Caco-2 (cell line): ENCODE data around the gene PI4KA. TPM values are rescaled to one million over a fixed set of nuclear protein-coding genes. Genes with fewer than 3 reads are reported as not detected.

Experiments
- BruUV-seq: library from RNA; stranded (reverse); fragments of 400-500 nt; replicated peaks from 2 replicates; lab custom pipeline; 2021; lab: Mats Ljungman, UMichigan
- CTCF ChIA-PET: fragments of 300-600 bp; sonication (Branson Sonifier 250); formaldehyde crosslinking; loops from one replicate; lab custom pipeline; 2022; ENCODE audit warnings: antibody characterized with exemption; lab: Charles Lee
- POLR2A ChIA-PET: fragments of 300-600 bp; sonication (Branson Sonifier 250); formaldehyde crosslinking; loops from one replicate; lab custom pipeline; 2022; ENCODE audit warnings: antibody characterized with exemption; lab: Charles Lee
- DNase-seq, 2 experiments: peaks; one replicate each; pipeline versions ENCODE4 v3.0.0 to v3.0.0-alpha.2; 2020 to 2022
- H3K27me3 ChIP-seq: replicated peaks from 2 replicates; pipeline ENCODE4 v1.6.0; 2011; ENCODE audit warnings: low read length; ENCODE audit not compliant: control insufficient read depth, insufficient read depth
- H3K36me3 ChIP-seq: 2 replicates; pipeline ENCODE4 v1.5.1; 2011; ENCODE audit warnings: low read length; ENCODE audit not compliant: control insufficient read depth, insufficient read depth
- H3K4me1 ChIP-seq: fragments of 250-450 bp; sonication (Bioruptor Pico); 2 replicates; pipeline ENCODE4 v1.5.1; 2020; ENCODE audit warnings: mild to moderate bottlenecking
- H3K4me3 ChIP-seq: 2 replicates; pipeline ENCODE4 v1.5.1; 2011; ENCODE audit warnings: low read depth, mild to moderate bottlenecking, control low read depth, low read length
- H3K9me3 ChIP-seq: fragments of 250-450 bp; sonication (Bioruptor Pico); 2 replicates; pipeline ENCODE4 v1.5.1; 2020; ENCODE audit warnings: mild to moderate bottlenecking, moderate library complexity
- H3K27ac Mint-ChIP-seq: one replicate; pipeline ENCODE4 v1.8.0; 2022; ENCODE audit warnings: mixed read lengths; ENCODE audit not compliant: unreplicated experiment
- H3K27me3 Mint-ChIP-seq: one replicate; pipeline ENCODE4 v1.8.0; 2022; ENCODE audit warnings: mixed read lengths; ENCODE audit not compliant: insufficient read depth, unreplicated experiment
- H3K36me3 Mint-ChIP-seq: one replicate; pipeline ENCODE4 v1.8.0; 2022; ENCODE audit warnings: mild to moderate bottlenecking, mixed read lengths; ENCODE audit not compliant: insufficient read depth, unreplicated experiment
- H3K4me1 Mint-ChIP-seq: one replicate; pipeline ENCODE4 v1.8.0; 2022; ENCODE audit warnings: low read depth, mixed read lengths; ENCODE audit not compliant: unreplicated experiment
- H3K4me3 Mint-ChIP-seq: one replicate; pipeline ENCODE4 v1.8.0; 2022; ENCODE audit warnings: mild to moderate bottlenecking, moderate library complexity, mixed read lengths; ENCODE audit not compliant: unreplicated experiment
- H3K9me3 Mint-ChIP-seq: one replicate; pipeline ENCODE4 v1.8.0; 2022; ENCODE audit warnings: mixed read lengths; ENCODE audit not compliant: unreplicated experiment
- intact Hi-C: fragments of 100-400 bp; cut with micrococcal nuclease; formaldehyde crosslinking; loops from one replicate; pipeline ENCODE4 v1.10.0; 2022; ENCODE audit not compliant: unreplicated experiment
- total RNA-seq: library from RNA; stranded (reverse); gene quantifications from 2 replicates; pipeline ENCODE4 v1.2.3, GENCODE V29; 2022
- TF ChIP-seq, protein P1 (sequence below), 2 experiments: fragments of 200-600 bp in 1 of 2; IDR thresholded peaks; 1 replicate in 1 of 2; 2 replicates in 1 of 2; pipeline versions ENCODE4 v1.5.1 to v1.8.0; 2011 to 2022; ENCODE audit warnings: antibody characterized with exemption in 1 of 2, control low read depth in 1 of 2, inconsistent platforms in 1 of 2, low read depth in 1 of 2, low read length in 1 of 2, mild to moderate bottlenecking in 1 of 2, moderate library complexity in 1 of 2; ENCODE audit not compliant: insufficient read depth in 1 of 2, severe bottlenecking in 1 of 2, unreplicated experiment in 1 of 2

Gene PI4KA
- total RNA-seq, 1 experiment from 2014 or later, result 66.9 TPM

DNA sequence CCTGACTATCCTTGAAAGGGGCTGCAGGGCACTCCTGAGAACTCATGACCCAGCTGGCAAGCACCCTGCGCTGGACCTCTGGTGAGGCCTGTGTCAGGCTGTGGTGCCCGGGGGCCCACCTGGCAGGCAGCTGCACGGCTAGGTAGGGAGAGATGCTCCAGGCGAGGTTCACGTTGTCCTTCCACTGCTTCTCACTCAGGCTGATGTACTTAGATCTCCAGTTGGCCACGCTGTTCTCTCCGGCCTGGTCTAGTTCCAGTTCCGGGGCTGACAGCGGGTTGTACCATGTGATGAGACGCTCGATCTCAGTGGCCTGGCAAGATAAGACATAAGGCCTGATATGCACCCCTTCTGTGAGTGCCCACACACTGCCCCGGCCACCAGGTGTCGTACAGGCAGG is 129.4 kb downstream of the PI4KA start:
- Mint-ChIP-seq H3K4me3 (no peak overlapping the region), H3K27me3 (no peaks in the 10 kb centered on the region), H3K9me3 (no peaks in the 10 kb centered on the region), H3K4me1 (no peaks in the 10 kb centered on the region), H3K27ac (no peak overlapping the region), H3K36me3 (peaks cover 16% of the 10 kb centered on the region)
- no TSS peak for BruUV-seq
- TF ChIP-seq, protein P1, sequence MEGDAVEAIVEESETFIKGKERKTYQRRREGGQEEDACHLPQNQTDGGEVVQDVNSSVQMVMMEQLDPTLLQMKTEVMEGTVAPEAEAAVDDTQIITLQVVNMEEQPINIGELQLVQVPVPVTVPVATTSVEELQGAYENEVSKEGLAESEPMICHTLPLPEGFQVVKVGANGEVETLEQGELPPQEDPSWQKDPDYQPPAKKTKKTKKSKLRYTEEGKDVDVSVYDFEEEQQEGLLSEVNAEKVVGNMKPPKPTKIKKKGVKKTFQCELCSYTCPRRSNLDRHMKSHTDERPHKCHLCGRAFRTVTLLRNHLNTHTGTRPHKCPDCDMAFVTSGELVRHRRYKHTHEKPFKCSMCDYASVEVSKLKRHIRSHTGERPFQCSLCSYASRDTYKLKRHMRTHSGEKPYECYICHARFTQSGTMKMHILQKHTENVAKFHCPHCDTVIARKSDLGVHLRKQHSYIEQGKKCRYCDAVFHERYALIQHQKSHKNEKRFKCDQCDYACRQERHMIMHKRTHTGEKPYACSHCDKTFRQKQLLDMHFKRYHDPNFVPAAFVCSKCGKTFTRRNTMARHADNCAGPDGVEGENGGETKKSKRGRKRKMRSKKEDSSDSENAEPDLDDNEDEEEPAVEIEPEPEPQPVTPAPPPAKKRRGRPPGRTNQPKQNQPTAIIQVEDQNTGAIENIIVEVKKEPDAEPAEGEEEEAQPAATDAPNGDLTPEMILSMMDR (IDR thresholded peaks at IDR 0.05; ENCODE audit: insufficient read depth in 1 of 2, low read depth in 1 of 2, low read length in 1 of 2, severe bottlenecking in 1 of 2, unreplicated experiment in 1 of 2), result no peak
- no peak for DNase-seq
- ChIA-PET CTCF (no interaction called here), POLR2A (no interaction called here)
- Histone ChIP-seq H3K36me3 (peaks cover 2% of the 10 kb centered on the region; the same call in 1 of the 2 replicates), H3K4me1 (no peaks in the 10 kb centered on the region), H3K27me3 (no peaks in the 10 kb centered on the region), H3K9me3 (no peaks in the 10 kb centered on the region), H3K4me3 (no peak overlapping the region)
- intact Hi-C loops, result no loop called here

- ChIA-PET CTCF (no interaction called here), POLR2A (no interaction called here)
- Mint-ChIP-seq H3K9me3 (no peaks in the 10 kb centered on the region), H3K27ac (no peak overlapping the region), H3K4me3 (no peak overlapping the region), H3K27me3 (no peaks in the 10 kb centered on the region), H3K4me1 (no peaks in the 10 kb centered on the region), H3K36me3 (peaks cover 16% of the 10 kb centered on the region)
- no TSS peak for BruUV-seq
- TF ChIP-seq, protein P1 (IDR thresholded peaks at IDR 0.05; ENCODE audit: insufficient read depth in 1 of 2, low read depth in 1 of 2, low read length in 1 of 2, severe bottlenecking in 1 of 2, unreplicated experiment in 1 of 2), result no peak
- no peaks in the 10 kb centered on the region for H3K4me1 ChIP-seq
- peaks cover 2% of the 10 kb centered on the region; the same call in 1 of the 2 replicates for H3K36me3 ChIP-seq
- no peaks in the 10 kb centered on the region for H3K27me3 ChIP-seq
- intact Hi-C loops, result no loop called here
- H3K4me3 ChIP-seq, result no peak overlapping the region
- H3K9me3 ChIP-seq, result no peaks in the 10 kb centered on the region
- DNase-seq, result no peak
Observed at GRCh38 chr22:20728523-20729190, 130.0 kb downstream of the PI4KA start.

DNA sequence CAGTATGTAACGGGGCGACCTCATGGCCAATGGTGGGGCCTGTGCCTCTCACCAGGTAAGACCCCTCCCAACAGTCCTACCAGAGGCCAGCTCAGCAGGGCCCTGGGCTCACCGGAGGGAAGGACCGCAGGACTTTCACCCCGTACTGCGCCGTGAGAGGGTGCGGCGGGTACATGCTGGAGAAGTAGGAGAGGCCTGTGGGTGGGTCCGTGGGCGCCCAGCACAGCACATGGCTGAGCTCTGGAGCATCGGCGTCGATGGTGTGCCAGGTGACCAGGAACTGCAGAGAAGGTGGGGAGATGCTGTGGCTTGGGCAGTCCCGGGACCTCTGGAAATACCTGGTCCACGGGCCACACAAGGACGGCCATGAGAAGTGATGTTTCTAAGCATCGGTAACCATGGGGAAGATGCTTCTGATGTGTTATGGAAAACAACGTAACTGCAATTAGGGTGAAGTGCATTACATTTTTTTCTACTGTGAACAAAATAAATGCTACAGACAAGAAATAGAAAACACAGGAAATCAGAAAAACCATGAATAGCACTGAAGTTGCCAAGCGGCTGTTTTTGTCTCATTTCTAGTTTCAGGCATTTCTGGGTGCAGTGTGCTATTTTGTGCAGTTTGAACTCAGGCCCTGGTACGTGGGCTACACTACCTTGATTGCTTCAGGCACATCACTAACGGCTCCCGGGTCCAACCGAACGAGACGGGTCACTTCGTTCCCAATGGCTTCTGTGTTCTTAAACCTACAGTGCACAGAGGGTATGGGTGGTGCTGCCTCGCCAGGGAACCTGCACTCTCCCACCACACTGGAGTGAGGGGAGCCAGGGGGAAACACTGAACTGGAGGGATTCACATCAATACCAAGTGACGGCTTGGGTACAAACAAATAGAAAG is 131.2 kb downstream of the PI4KA start:
- CTCF ChIA-PET, result no interaction called here
- no peak overlapping the region for H3K27ac Mint-ChIP-seq
- no peaks in the 10 kb centered on the region for H3K4me1 Mint-ChIP-seq
- no peaks in the 10 kb centered on the region for H3K27me3 Mint-ChIP-seq
- Histone ChIP-seq H3K9me3 (no peaks in the 10 kb centered on the region), H3K27me3 (no peaks in the 10 kb centered on the region), H3K4me3 (no peak overlapping the region), H3K36me3 (peaks cover 2% of the 10 kb centered on the region; the same call in 1 of the 2 replicates), H3K4me1 (no peaks in the 10 kb centered on the region)
- H3K9me3 Mint-ChIP-seq, result no peaks in the 10 kb centered on the region
- TF ChIP-seq, protein P1 (IDR thresholded peaks at IDR 0.05; ENCODE audit: insufficient read depth in 1 of 2, low read depth in 1 of 2, low read length in 1 of 2, severe bottlenecking in 1 of 2, unreplicated experiment in 1 of 2), result no peak
- BruUV-seq, result no TSS peak
- no peak overlapping the region for H3K4me3 Mint-ChIP-seq
- DNase-seq, result no peak
- POLR2A ChIA-PET, result no interaction called here
- H3K36me3 Mint-ChIP-seq, result peaks cover 16% of the 10 kb centered on the region
- intact Hi-C loops, result no loop called here
